ENCODE data around the gene CBY1. TPM values are rescaled to one million over a fixed set of nuclear protein-coding genes. Genes with fewer than 3 reads are reported as not detected.

CBY1 gene
- total RNA-seq, 1 donor from 2014 or later = 11.8 TPM

DNA sequence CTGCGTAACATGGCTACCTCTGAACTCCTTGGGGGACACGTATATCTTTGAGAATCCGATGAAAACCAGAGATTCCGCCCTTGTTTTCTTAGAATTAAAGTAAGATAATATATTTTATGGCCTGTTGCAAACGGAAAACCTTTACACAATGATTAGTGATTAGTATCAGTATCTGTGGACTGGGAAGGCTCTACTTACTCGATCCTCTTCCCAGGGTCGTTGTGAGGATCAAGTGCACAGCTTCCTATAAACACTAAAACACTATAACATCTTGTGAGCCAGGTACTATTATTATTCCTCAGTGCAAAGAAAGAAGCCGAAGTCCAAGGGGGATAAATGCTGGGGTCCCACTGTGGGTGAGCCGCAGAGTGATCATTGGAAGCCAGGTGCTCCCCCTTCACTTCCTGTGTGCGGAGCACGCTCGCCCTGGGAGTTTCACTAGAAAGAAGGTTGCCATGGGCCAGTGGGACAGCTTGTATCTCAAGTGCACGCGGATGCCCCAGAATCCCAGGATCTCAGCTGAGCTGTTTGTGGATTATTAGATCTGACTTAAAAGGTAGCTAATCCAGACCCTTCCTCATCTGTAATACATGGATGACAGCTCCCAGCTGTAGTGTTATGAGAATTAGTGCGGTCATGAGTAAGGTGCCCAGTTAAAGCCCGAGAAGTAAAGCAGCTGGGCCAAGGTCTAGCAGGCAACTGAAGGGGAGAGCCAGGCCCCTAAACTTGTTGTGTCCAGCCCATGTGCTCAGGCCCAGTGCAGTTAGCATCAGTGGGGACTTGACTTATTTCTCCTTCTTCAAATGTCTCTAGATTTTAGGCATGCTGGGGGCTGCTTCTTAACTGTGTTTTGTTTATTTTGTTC, 839 bp downstream of the CBY1 start:
- Histone ChIP-seq H3K4me1 (peaks cover 20% of the 10 kb centered on the region), H3K4me3 (peak overlapping the region; percentile 63 to 87), H3K27ac (peak overlapping the region; percentile 86), H3K27me3 (no peaks in the 10 kb centered on the region), H3K9me3 (no peaks in the 10 kb centered on the region), H3K36me3 (no peaks in the 10 kb centered on the region)
- intact Hi-C loops (cut with DNase I) = no loop called here
- DNase-seq (ENCODE audit: extremely low spot score in 2 of 2) = no peak
- no peak for TF ChIP-seq POLR2AphosphoS5 (IDR thresholded peaks at IDR 0.05; ENCODE audit: insufficient read depth in 1 of 2, low read depth in 1 of 2)

- Histone ChIP-seq H3K4me1 (no peaks in the 10 kb centered on the region), H3K36me3 (peaks cover 0 to 27% of the 10 kb centered on the region in 2 donors), H3K27me3 (no peaks in the 10 kb centered on the region), H3K27ac (no peak overlapping the region), H3K9me3 (no peaks in the 10 kb centered on the region), H3K4me3 (no peak overlapping the region)
- TF ChIP-seq POLR2A (IDR thresholded peaks at IDR 0.05) = no peak
- TF ChIP-seq POLR2AphosphoS5 (IDR thresholded peaks at IDR 0.05; ENCODE audit: insufficient read depth in 1 of 2, low read depth in 1 of 2) = no peak
- no peak for TF ChIP-seq CTCF (IDR thresholded peaks at IDR 0.05)
- intact Hi-C loops (cut with DNase I) = no loop called here
- DNase-seq (ENCODE audit: extremely low spot score in 2 of 2) = no peak
Observed at GRCh38 chr22:38674888-38675287, 18.4 kb downstream of the CBY1 start.

DNA sequence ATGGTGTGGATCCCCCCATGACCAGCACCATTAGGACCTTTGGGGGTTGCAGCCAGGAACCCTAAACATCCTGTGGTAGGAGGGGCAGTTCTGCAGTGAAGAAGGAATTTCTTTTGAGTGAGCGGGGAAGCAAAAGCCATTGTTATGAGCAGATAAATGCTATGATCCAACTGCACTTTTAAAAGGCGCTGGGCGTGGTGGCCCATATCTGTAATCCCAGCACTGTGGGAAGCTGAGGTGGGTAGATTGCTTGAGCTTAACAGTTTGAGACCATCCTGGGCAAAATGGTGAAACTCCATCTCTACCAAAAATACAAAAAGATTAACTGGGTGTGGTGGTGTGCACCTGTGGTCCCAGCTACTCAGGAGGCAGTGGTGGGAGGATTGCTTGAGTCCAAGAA, 19.4 kb downstream of the CBY1 start:
- no peak overlapping the region for H3K27ac ChIP-seq
- H3K4me3 ChIP-seq = no peak overlapping the region
- intact Hi-C loops (cut with DNase I) = no loop called here
- H3K27me3 ChIP-seq = no peaks in the 10 kb centered on the region
- DNase-seq (ENCODE audit: extremely low spot score in 2 of 2) = no peak
- no peaks in the 10 kb centered on the region for H3K9me3 ChIP-seq
- no peaks in the 10 kb centered on the region for H3K4me1 ChIP-seq
- H3K36me3 ChIP-seq = peaks cover 0 to 26% of the 10 kb centered on the region in 2 donors
- TF ChIP-seq POLR2A (IDR thresholded peaks at IDR 0.05) = no peak
- TF ChIP-seq POLR2AphosphoS5 (IDR thresholded peaks at IDR 0.05; ENCODE audit: insufficient read depth in 1 of 2, low read depth in 1 of 2) = no peak
- no peak for TF ChIP-seq CTCF (IDR thresholded peaks at IDR 0.05)

DNA sequence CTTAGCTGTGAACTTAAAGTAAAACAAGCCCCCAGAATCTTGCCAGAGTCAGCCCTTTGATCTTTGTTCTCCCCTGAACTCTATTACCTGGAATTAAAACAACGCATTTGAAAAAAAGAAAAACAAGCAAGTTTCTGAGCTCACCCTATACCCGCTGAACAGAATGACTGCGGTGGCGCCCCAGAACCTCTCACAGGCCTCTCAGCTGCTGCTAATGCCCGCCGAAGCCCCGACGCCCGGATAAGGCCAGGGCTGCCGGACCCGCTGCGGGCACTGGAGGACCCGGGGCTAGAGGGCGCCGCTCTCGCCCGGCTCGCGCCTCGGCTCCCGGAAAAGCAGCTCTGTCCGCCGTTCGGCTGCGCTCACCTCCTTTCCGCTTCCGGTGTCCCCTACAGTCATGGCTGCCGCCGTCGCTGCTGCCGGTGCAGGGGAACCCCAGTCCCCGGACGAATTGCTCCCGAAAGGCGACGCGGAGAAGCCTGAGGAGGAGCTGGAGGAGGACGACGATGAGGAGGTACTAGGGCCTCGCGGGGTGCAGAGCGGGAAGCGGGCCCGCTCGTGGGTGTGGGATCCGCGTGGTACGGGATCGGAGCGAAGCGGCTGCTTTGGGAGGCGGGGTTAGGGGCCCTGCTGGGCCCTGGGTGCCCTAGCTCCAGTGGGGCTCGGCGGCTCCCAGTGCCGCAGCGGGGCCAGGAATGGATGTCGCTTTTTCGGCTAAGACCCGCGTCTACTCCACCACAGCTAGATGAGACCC, 25.3 kb downstream of the CBY1 start, which contains the start of gene TOMM22:
TOMM22 (plus strand) TSS at position 376 of the 754 bp plus-strand sequence; CDS start at position 398, 22 bp downstream.
- Histone ChIP-seq H3K4me3 (peak within 1 kb of the TSS; percentile 72 to 96), H3K9me3 (no peaks in the 10 kb centered on the region), H3K4me1 (peaks cover 16% of the 10 kb centered on the region), H3K36me3 (peaks cover 0 to 30% of the 10 kb centered on the region in 2 donors), H3K27ac (peak within 1 kb of the TSS; percentile 71), H3K27me3 (no peaks in the 10 kb centered on the region)
- no peak for DNase-seq (ENCODE audit: extremely low spot score in 2 of 2)
- intact Hi-C loops (cut with DNase I) = no loop called here
- TF ChIP-seq POLR2A (IDR thresholded peaks at IDR 0.05) = no peak
- TF ChIP-seq POLR2AphosphoS5 (IDR thresholded peaks at IDR 0.05; ENCODE audit: insufficient read depth in 1 of 2, low read depth in 1 of 2) = peak; percentile 90 to 96
- TF ChIP-seq CTCF (IDR thresholded peaks at IDR 0.05) = peak; percentile 15 to 86 (median 22)

- no peak for TF ChIP-seq POLR2AphosphoS5 (IDR thresholded peaks at IDR 0.05; ENCODE audit: insufficient read depth in 1 of 2, low read depth in 1 of 2)
- intact Hi-C loops (cut with DNase I) = no loop called here
- peaks cover 0 to 44% of the 10 kb centered on the region in 2 donors for H3K36me3 ChIP-seq
Observed at GRCh38 chr22:38684895-38685294, 28.5 kb downstream of the CBY1 start.

More at GRCh38 chr22:38684895-38685294, 28.5 kb downstream of the CBY1 start:
- H3K9me3 ChIP-seq = no peaks in the 10 kb centered on the region
- H3K27me3 ChIP-seq = no peaks in the 10 kb centered on the region
- peaks cover 16% of the 10 kb centered on the region for H3K4me1 ChIP-seq
- H3K4me3 ChIP-seq = no peak overlapping the region
- H3K27ac ChIP-seq = no peak overlapping the region
- no peak for DNase-seq (ENCODE audit: extremely low spot score in 2 of 2)
